ENCODE data around the gene BARHL2.

GRCh38 chr1:90748668-90749067 lies 31.6 kb upstream of the BARHL2 start:
- no peak for TF ChIP-seq EP300 (IDR thresholded peaks at IDR 0.05)
- no peak for TF ChIP-seq CTCF (IDR thresholded peaks at IDR 0.05)
- no peak for TF ChIP-seq POLR2AphosphoS5 (IDR thresholded peaks at IDR 0.05)
- TF ChIP-seq POLR2A (IDR thresholded peaks at IDR 0.05): no peak

All from suprapubic skin (tissue), 4 donors.